Activated CD4-positive, alpha-beta T cell treated with anti-CD3 and anti-CD28 coated beads, Interleukin-2, amount 50 U/mL, for 16 hours (primary cell): Measurements from ENCODE around the gene NELFCD.
"Not testable (repeated sequence)": the region's sequence is repeated elsewhere in the genome, so short reads cannot be mapped to it uniquely, and the experiment has no call there.

Experiments
- DNase-seq: peaks from one replicate; pipeline ENCODE4 v3.0.0-alpha.2; 2020

Gene NELFCD

DNA sequence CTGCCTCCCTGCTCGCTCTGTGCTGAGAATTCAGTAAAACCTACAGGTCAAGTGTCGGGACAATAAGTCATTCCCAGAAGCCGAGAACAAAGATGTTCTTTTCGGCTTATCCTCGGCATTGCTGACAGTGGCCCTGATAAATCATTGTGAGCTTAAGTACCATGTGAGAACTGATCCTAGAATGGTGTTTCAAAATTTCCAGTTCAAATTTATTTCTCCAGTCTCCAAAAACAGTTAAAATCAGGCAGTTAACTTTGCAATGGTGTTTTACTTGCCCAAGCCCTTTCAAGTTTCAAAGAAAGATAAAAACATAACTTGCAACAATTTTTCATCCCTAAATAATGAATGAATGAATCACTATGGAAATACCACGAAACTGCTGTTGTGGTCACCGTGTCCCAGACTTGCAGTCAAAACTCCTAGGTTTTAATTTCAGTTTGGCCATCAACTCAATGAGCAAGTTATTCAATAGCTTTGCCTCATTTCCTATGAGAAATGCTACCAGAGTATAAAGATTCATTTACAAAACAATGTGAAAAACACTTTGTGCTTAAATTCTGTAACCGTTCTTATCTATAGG lies 46.8 kb downstream of the NELFCD start:
- DNase-seq: no peak

DNA sequence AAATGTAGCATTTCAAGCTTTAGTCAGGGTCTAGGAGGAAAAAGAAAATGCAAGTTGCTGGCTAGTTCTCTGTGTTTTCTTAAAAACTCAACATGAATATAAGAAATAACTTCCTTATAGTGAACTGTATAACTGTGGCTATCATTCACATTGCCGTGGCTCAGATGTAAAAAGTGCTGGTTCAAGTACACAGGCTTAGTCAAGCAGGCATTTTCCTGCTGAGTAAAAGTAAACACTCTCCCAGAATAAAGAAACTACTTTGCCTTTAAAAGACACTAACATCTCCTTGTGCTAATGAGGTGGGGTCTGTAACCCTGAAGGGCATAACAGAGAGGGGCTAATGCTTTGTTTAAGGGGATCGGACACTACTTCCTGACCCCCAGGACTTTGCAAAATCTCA lies 47.8 kb downstream of the NELFCD start:
- no peak for DNase-seq

DNA sequence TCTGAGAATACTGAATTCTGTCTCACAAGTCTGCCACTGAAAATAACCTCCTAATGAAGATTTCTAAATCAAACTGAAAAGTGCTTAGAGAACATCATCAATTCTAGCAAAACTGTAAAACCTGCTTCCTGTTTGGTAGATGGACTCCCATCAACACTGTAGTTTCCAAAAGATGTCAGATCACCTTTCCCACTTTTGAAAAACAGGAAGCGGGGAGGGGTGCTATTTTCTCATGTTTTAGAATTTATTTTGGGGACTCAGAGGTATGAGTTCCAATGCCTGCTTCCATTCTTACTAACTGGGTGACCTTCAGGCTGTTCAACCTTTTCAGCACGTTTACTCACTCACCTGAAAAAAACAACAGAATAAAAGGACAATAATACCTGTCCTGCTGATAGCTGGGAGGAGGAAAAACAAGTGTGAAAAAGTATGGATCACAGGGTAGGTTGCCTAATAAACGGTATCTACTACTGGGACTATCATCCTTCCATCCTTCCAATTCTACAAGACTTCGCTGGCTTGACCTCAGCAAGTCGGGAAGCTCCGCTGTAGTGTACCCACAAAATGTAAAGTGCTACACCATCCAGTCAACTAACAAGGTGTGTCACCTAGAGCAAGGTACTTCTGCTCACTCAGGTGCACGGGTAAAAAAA lies 50.0 kb downstream of the NELFCD start:
- no peak for DNase-seq

DNA sequence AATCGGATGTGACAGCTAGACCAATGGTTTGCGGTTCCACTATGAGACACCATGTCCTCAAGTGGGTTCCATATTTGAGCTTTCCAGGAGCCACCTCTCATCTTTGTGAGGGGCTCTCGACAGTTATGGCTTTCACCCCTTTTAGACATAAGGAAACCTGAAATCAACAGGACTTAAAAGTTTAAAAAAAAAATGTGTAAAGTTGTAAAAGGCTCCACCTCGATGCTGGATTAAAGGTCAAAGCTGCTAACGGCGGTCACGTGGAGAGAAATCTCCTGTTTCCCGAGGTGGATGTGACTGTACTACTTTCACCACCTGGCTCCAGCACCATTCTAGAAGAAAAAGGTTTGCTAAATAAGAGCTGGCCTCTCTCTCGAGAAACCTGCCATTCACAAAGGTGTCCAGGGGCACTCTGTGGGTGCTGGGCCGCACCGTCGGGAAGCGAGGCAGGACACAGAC lies 50.5 kb downstream of the NELFCD start:
- peak; percentile 47 for DNase-seq

DNA sequence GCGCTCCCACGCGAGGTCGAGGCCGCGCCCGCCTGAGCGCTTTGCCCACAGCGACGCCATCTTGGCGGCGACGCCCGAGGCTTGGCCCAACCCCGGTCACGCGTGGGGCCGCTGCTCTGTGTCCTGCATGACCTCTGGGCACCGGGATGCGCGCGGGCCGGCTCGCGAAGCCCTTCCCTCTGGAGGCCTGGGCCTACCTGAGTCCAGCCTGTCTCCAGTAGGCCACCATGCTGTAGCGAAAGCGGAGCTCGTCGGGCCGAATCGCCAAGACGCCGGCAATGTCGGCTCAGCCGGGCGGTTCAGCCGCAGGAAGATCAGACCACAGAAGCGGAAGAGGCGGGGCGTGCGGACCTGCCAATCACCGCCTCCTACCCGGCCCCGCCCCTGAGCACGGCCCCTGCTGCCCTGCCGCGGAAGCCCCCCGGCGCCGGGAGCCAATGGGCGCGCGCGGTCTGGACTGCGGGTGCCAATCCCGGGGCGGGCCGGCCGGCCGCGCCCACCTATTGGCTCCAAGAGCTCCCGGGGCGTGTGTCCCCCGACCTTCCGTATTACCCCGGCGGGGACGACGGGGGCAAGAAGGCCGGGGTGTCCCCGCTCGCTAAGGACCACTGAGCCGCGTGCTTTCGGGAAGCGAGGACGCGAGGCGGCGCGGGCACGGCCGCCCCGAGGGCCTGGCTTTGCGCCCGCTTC lies 51.1 kb downstream of the NELFCD start, which contains the start of gene ATP5F1E:
Gene ATP5F1E (minus strand): TSS at position 313 of the 690 bp plus-strand sequence. CDS start 84 bp downstream, at position 229.
- peak; percentile 97 for DNase-seq

DNA sequence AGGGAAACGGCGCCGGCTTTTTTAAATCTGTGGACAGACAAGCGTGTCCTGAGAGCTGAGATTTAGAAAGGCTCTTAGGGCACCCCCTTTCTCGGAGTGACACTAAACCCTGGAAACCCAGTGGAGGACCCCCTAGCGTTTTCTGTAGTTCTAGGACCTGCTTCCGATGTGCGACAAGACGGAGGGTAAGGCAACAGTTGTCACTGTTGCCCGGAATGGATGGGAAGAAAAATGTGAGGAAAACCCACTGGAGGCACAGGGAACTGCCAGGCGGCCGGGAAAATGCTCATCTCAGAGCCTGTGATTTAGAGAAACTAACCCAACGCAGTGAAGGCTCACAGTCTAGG lies 51.6 kb downstream of the NELFCD start:
- no peak for DNase-seq

DNA sequence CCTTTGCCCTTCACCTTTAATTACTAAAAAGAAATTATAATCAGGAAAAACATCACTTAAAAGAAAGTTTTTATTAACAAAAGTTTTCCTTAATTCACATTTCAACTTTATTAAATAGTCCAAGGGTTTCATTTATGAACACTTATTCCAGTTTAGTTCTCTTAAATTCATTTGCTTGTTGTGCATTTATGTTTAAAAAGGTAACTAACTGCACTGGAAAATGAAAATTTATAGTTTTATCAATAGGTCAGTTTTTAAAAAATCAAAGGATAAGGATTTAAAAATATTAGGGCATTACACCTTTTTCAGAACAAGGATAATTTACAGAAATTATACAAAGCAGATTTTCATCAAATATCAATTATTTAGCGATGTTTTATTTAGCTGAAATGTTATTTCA lies 52.0 kb downstream of the NELFCD start:
- DNase-seq: no peak

DNA sequence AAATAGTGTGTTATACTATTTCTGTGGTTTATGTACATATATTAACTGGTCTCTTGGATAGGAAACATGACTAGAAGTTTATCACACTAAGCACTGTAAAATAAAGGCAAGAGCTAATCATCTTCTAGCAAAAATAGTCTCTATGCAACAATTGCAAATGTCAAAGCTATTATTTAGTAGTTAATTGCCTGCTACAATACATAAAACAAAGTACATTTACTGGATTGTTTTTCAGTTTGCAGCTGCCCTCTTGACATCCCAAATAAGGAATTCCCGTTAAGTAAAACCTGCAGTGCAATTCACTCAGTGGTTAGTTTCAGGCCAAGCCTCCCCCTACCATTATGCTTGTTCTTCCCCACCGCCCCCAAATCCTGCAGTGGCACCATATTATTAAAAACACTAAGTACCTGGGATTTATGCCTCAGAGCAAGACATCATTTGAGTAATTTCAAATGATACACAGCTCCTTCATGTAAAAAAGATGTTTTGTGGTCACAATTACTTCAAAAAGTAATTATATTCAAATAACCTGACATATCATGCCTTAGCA lies 52.6 kb downstream of the NELFCD start:
- DNase-seq: no peak

DNA sequence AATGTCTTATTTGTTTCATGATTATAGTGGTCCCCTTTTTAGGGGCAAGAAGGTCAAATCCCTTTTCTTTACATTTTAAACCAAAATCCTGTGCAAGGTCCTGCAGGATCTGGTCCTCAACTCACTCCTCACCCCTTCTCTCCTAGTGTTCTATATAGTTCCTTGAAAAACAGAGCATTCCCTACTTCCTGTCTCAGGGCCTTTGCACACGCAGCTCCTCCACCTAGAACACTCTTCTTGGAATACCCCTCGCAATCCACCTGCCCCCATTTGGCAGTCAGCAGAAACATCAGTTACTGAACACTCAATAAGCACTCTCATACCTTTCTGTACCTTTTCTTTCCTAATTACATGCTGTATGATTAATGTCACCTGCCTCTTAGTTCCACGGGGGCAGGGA lies 54.3 kb downstream of the NELFCD start:
- DNase-seq: no peak

DNA sequence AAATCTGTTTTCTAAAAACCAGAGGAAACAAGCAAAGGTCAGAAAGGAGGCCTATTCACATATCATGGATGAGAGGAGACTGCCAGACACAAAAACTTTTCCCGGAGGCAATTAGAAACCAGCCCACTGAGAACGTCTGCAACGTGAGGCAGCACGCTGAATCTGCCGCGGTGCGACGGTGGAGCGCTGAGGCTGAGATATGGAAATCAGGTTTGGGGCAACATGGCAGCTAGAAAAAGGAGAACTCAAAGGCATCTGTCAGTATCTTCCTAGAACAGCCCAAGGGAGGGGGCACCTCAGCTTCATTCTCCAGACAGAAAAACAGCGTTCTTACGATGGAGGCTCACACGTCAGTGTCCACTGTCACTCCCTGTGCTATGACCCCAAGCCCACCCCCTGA lies 56.3 kb downstream of the NELFCD start:
- no peak for DNase-seq

DNA sequence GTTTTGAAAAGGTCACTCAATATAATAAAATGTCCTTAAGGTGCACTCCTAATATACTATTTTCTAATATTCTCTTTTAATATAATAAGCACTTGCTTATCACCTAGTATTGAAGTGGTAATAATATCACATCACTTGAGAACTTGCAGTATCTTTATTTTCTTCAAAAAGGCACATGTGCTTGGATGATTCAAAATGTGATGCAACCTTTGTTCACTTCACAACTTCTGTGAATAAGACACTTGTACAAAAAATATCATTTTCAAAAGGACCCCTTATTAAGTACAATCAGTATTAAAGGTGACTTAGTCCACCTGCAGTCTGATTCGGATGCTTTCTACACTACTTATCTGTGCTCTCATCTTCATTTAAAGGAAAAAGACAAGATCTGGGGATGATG lies 58.2 kb downstream of the NELFCD start:
- no peak for DNase-seq

DNA sequence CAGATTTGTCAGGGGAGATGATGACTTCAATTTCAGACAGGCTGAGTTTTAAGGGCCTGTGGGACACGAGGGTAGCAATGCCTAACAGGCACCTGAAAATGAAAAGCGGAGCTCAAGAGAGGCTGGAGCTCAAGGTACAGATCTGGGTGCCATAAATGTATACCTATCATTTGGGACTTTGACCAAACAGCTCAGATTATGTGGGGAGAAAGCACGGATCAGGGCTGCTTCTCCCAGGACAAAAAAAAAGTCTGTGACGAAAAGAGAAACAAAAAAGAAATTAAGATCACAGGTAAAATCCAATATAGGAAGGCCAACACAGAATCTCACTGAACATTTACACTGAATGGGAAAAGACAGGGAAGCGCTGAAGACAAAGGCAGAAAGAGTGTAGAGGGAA lies 59.6 kb downstream of the NELFCD start:
- no peak for DNase-seq

DNA sequence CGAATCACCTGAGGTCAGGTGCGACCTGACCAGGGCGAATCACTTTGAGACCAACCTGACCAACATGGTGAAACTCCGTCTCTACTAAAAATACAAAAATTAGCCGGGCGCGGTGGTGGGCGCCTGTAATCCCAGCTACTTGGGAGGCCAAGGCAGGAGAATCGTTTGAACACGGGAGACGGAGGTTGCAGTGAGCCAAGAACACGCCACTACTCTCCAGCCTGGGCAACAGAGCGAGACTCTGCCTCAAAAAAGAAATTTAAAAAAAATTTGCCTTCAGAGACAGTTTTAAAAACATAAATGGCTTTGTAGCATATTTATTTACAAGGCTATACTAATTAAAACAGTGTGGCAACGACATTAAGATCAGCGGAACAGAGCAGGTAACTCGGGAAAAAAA lies 60.4 kb downstream of the NELFCD start:
- DNase-seq: not testable (repeated sequence)

DNA sequence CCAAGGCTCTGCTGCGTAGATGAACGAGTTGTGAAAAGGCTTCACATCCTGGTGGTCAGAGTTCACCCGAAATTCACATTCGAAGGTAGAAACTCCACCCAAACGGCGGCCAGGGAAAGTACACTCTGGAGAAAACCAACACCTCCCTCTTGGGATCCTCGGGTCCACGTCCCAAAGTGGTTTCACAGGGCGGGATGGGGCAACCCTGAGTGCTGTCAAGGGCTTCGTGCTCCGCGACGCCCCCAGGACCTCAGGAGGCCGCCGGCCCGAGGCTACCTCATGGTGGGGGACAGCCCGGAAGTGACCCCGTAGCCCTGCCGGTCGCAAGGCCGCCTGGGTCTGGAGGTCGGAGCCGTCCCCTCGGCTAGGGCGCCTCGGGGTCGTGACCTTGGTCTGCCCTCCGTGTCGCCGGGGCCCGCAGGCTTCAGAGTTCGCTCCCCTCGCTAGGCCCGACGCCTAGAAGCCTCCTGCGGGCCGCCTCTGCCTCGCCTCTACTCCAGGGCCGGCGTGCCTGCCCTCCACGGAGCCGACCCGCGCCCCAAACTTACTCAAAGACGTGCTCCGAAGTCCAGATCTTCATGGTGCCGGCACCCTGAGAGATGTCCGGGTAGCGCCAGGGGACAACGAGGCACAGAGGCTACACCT lies 61.2 kb downstream of the NELFCD start, which contains the start of gene PRELID3B:
Gene PRELID3B (minus strand): TSS at position 636 of the 645 bp plus-strand sequence. CDS start 56 bp downstream, at position 580.
- DNase-seq: no peak

DNA sequence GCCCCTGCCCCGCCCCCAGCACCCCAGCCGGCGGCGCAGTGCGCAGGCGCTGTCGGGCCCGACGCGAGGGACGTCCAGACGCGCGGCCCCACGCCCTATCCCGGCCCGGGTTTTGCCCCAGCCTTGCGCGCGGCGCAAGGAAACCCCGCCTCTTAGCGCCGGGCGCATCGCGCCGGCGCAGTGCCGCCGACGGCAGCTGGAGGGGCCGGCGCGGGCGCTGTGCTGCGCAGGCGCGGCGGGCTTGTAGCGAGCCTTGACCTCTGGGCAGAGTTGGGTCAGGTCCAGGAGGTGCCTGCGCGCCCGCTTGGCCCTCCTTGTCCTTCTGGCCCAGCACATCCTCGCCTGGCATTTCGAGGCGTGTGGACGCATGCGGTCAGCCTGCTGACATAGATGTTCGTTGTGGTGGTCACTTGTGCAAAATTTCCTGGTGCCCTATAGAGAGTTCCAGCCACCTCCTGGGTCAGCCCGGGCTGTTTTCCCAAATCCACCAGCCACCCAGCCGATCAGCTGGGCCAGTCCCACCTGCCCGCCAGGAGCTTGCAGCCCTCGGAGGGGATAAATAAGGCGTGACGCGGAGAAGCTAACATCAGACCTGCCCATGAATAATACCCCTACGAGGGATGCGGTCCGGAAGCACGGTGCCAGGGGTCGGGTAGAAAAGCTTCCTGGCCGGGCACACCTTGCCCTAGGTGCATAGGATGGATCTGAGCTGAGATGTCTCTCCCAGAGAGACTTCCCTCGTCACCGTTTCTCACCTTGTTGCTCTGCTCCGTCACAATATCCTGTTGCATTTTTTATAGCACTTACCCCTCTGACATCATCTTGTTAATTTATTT lies 62.0 kb downstream of the NELFCD start:
- peak; percentile 96 for DNase-seq

DNA sequence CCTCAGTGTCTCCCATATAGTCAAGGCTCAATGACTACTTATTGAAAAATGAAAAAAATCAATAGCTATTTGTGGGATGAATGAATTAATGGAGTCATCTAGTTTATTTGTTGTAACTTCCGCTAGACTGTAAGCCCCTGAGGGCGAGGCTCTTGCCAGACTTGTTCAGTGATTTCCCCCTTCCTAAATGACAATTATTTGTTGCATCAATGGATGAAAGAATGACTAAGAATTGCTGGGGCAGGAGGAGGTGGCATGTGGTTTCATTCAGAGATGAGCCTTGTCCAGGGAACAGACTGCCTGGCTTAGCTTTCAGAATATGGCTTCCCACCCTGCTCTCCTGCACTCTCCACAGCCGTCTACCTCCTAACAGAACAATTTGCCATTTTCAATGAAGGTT lies 62.6 kb downstream of the NELFCD start:
- DNase-seq: peak; percentile 26

DNA sequence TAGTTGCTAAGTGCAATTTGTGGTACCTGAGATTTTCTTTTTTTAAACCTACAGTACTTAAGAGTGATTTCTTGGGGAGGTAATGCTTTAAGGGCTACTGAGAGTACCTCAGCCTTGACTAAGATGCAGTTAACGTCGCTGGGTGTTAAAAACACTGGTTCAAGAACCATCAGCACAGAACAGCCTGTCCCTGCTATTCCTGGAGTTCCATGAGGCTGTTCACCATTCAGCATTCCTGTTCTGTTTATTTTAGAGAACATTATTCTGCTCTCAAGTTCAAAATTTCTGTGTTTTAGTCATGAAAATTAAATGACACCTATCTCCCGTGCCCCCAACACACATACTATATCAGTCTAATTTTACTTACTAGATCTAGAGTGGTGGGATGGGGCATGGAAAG lies 63.2 kb downstream of the NELFCD start:
- no peak for DNase-seq
